MM.1S (cell line): ENCODE results near the gene FOXP1.

Experiments used
- DNase-seq: peaks from one replicate; pipeline ENCODE4 v3.0.0-alpha.2; 2015
- H2AFZ ChIP-seq: fragments of 300-600 bp; sonication (generic); 2 replicates; pipeline ENCODE4 v1.6.0; 2016; ENCODE audit warnings: antibody characterized with exemption, low read length
- H3F3A ChIP-seq: fragments of 300-600 bp; sonication (generic); 2 replicates; pipeline ENCODE4 v1.6.1; 2016; ENCODE audit warnings: mild to moderate bottlenecking, antibody characterized with exemption, low read length, moderate library complexity, mixed read lengths; ENCODE audit not compliant: insufficient read depth
- H3K27ac ChIP-seq: fragments of 300-600 bp; sonication (generic); 2 replicates; pipeline ENCODE4 v1.5.1; 2016; ENCODE audit warnings: mild to moderate bottlenecking, low read length
- H3K27me3 ChIP-seq: fragments of 300-600 bp; sonication (generic); replicated peaks from 2 replicates; pipeline ENCODE4 v1.6.0; 2016; ENCODE audit warnings: low read length; ENCODE audit not compliant: insufficient read depth
- H3K36me3 ChIP-seq: fragments of 300-600 bp; sonication (generic); replicated peaks from 2 replicates; pipeline ENCODE4 v1.6.1; 2016; ENCODE audit warnings: mild to moderate bottlenecking, low read length, mixed read lengths; ENCODE audit not compliant: insufficient read depth
- H3K4me1 ChIP-seq: fragments of 300-600 bp; sonication (generic); 2 replicates; pipeline ENCODE4 v1.6.1; 2016; ENCODE audit warnings: low read length, mixed read lengths
- H3K4me2 ChIP-seq: fragments of 300-600 bp; sonication (generic); 2 replicates; pipeline ENCODE4 v1.6.0; 2016; ENCODE audit warnings: low read depth, low read length
- H3K4me3 ChIP-seq: fragments of 300-600 bp; sonication (generic); 2 replicates; pipeline ENCODE4 v1.5.1; 2016; ENCODE audit warnings: low read length, mixed read lengths
- H3K79me2 ChIP-seq: fragments of 300-600 bp; sonication (generic); 2 replicates; pipeline ENCODE4 v1.6.1; 2016; ENCODE audit warnings: mixed run types, low read length, mixed read lengths
- H3K9ac ChIP-seq: fragments of 300-600 bp; sonication (generic); 2 replicates; pipeline ENCODE4 v1.6.1; 2016; ENCODE audit warnings: low read length, mixed read lengths
- H3K9me2 ChIP-seq: fragments of 300-600 bp; sonication (generic); replicated peaks from 2 replicates; pipeline ENCODE4 v1.6.1; 2016; ENCODE audit warnings: mild to moderate bottlenecking, low read length, mixed read lengths; ENCODE audit not compliant: insufficient read depth
- H3K9me3 ChIP-seq: fragments of 300-600 bp; sonication (generic); replicated peaks from 2 replicates; pipeline ENCODE4 v1.6.1; 2016; ENCODE audit warnings: mild to moderate bottlenecking, low read length, mixed read lengths; ENCODE audit not compliant: insufficient read depth
- H4K20me1 ChIP-seq: fragments of 300-600 bp; sonication (generic); 2 replicates; pipeline ENCODE4 v1.6.1; 2016; ENCODE audit warnings: mild to moderate bottlenecking, low read length, moderate library complexity, mixed read lengths; ENCODE audit not compliant: insufficient read depth
- CTCF ChIP-seq: fragments of 300-600 bp; sonication (generic); IDR thresholded peaks from 2 replicates; pipeline ENCODE4 v1.5.1; 2016; ENCODE audit warnings: antibody characterized with exemption, low read length, mixed read lengths
- EZH2 ChIP-seq: fragments of 300-600 bp; sonication (generic); optimal IDR thresholded peaks from 2 replicates; pipeline ENCODE3; 2017; ENCODE audit warnings: low read depth, mild to moderate bottlenecking, antibody characterized with exemption, low read length, mixed read lengths
- EZH2phosphoT487 ChIP-seq: fragments of 300-600 bp; sonication (generic); IDR thresholded peaks from 2 replicates; pipeline ENCODE4 v1.6.1; 2018; ENCODE audit warnings: antibody characterized with exemption, low read length

FOXP1 gene

GRCh38 chr3:71028802-71029201 is 554.7 kb downstream of the FOXP1 start:
- Histone ChIP-seq H3F3A (no peaks in the 10 kb centered on the region), H3K9ac (no peak overlapping the region), H3K36me3 (0 out of 2 replicates have a peak, but pooled peaks cover 4% of the 10 kb centered on the region), H4K20me1 (no peaks in the 10 kb centered on the region), H3K9me2 (no peaks in the 10 kb centered on the region), H2AFZ (no peak overlapping the region), H3K27ac (no peak overlapping the region), H3K79me2 (peaks cover 73% of the 10 kb centered on the region), H3K27me3 (no peaks in the 10 kb centered on the region), H3K4me1 (no peaks in the 10 kb centered on the region), H3K4me2 (no peak overlapping the region), H3K9me3 (no peaks in the 10 kb centered on the region), H3K4me3 (no peak overlapping the region)
- TF ChIP-seq CTCF: no peak
- no peak for TF ChIP-seq EZH2
- no peak for TF ChIP-seq EZH2phosphoT487
- no peak for DNase-seq

GRCh38 chr3:71028184-71028583 is 555.3 kb downstream of the FOXP1 start:
- Histone ChIP-seq H3F3A (no peaks in the 10 kb centered on the region), H3K9ac (no peak overlapping the region), H4K20me1 (no peaks in the 10 kb centered on the region), H3K27me3 (no peaks in the 10 kb centered on the region), H3K4me3 (no peak overlapping the region), H2AFZ (no peak overlapping the region), H3K4me2 (no peak overlapping the region), H3K36me3 (0 out of 2 replicates have a peak, but pooled peaks cover 4% of the 10 kb centered on the region), H3K79me2 (peaks cover 75% of the 10 kb centered on the region), H3K27ac (no peak overlapping the region), H3K9me2 (no peaks in the 10 kb centered on the region), H3K4me1 (no peaks in the 10 kb centered on the region), H3K9me3 (no peaks in the 10 kb centered on the region)
- no peak for DNase-seq
- TF ChIP-seq EZH2phosphoT487 (no peak), EZH2 (no peak), CTCF (no peak)

GRCh38 chr3:71026634-71027578 is 556.6 kb downstream of the FOXP1 start:
- Histone ChIP-seq H3F3A (no peaks in the 10 kb centered on the region), H3K9ac (no peak overlapping the region), H3K9me2 (no peaks in the 10 kb centered on the region), H3K4me3 (no peak overlapping the region), H3K27me3 (no peaks in the 10 kb centered on the region), H3K79me2 (peaks cover 68% of the 10 kb centered on the region), H4K20me1 (no peaks in the 10 kb centered on the region), H3K4me2 (no peak overlapping the region), H2AFZ (no peak overlapping the region), H3K27ac (no peak overlapping the region), H3K9me3 (no peaks in the 10 kb centered on the region), H3K36me3 (0 out of 2 replicates have a peak, but pooled peaks cover 4% of the 10 kb centered on the region), H3K4me1 (no peaks in the 10 kb centered on the region)
- DNase-seq: no peak
- TF ChIP-seq CTCF (no peak), EZH2 (no peak), EZH2phosphoT487 (no peak)
